Measurements from ENCODE around the gene DNASE1L1.

DNASE1L1 gene

DNA sequence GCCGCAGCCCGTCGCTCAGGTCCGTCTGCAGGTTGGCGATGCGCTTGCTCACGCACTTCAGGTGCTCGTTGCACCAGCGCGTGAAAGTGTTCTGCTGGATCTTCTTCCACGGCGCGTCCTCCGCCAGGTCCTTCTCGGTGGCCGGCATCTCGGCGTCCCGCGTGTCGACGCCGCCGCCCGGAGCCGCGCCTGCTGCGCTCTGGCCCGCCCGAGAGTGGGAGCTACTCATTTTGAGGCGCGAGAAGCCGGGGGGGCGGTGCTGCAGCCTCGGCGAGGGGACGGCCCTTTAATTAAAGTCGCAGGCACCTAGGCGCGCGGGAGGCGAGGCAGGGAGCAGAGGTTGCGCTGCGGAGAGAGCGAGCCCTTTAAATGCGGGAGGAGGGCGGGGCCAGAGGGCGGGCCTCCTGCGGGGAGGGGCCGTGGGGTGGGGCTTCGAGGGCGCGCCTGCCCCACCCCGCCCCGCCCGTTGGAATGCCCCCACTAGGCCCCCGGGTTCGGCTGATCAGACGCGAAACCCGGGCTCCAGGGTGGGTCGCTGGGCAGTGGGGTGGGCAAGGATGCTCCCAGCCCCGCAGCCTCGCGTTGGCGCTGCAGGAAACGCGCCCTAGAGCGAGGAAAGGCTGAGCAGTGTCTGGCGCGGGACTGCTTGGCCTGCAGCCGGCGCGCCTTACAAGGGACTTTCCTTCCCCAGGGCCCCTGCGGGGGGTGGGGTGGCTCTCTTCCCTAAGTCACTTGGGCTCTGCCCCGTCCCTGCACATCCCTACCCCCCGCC, 37.9 kb downstream of the DNASE1L1 start:
- peak overlapping the region; percentile 68 for H3K4me3 ChIP-seq (ENCODE audit: low read depth, low read length)
- H3K9me3 ChIP-seq (ENCODE audit: control insufficient read depth, insufficient read depth, low read depth, low read length) = no peaks in the 10 kb centered on the region
- ChIA-PET POLR2A (interaction anchor here (0.6 to 4.3 kb wide), 33 partner anchors 9 to 577 kb away, joined by 3 to 48 read pairs (median 5); partner anchors contain the start of genes ATP6AP1, DNASE1L1, EMD and FAM3A), CTCF (no interaction called here)
- H3K36me3 ChIP-seq (ENCODE audit: control insufficient read depth in 2 of 2, insufficient read depth in 1 of 2, low read length in 2 of 2) = peaks cover 0 to 36% of the 10 kb centered on the region in 2 experiments; a peak in 1 of 3 replicates
- H3K27ac ChIP-seq (ENCODE audit: extremely low read depth, low read depth, low read length) = peak overlapping the region; percentile 93
- peaks cover 16% of the 10 kb centered on the region for H3K4me1 ChIP-seq (ENCODE audit: control insufficient read depth, insufficient read depth, low read length)
- peak; percentile 49; the same call in 1 of the 2 replicates for TF ChIP-seq YY1 (tag by site-specific recombination; IDR thresholded peaks at IDR 0.05)
- TF ChIP-seq ZNF274 (IDR thresholded peaks at IDR 0.05; ENCODE audit: low read length) = no peak
- no peak for TF ChIP-seq ZNF274 (tag by site-specific recombination; IDR thresholded peaks at IDR 0.05; ENCODE audit: borderline replicate concordance)
- TF ChIP-seq ZNF658 (tag by site-specific recombination; IDR thresholded peaks at IDR 0.05) = 0 out of 2 replicates have a peak, but pooled peaks have one; percentile 31
- peak; percentile 81 for TF ChIP-seq KLF9 (tag by site-specific recombination; IDR thresholded peaks at IDR 0.05; ENCODE audit: low read depth)
- TF ChIP-seq TRIM28 (IDR thresholded peaks at IDR 0.05; ENCODE audit: borderline replicate concordance, low read length) = no peak
- TF ChIP-seq ZNF785 (tag by site-specific recombination; IDR thresholded peaks at IDR 0.05) = peak; percentile 52; the same call in 1 of the 2 replicates
- peak; percentile 97 for TF ChIP-seq SP3 (tag by site-specific recombination; IDR thresholded peaks at IDR 0.05)
- TF ChIP-seq ZNF202 (tag by site-specific recombination; IDR thresholded peaks at IDR 0.05; ENCODE audit: borderline replicate concordance) = no peak
- TF ChIP-seq, protein P1, sequence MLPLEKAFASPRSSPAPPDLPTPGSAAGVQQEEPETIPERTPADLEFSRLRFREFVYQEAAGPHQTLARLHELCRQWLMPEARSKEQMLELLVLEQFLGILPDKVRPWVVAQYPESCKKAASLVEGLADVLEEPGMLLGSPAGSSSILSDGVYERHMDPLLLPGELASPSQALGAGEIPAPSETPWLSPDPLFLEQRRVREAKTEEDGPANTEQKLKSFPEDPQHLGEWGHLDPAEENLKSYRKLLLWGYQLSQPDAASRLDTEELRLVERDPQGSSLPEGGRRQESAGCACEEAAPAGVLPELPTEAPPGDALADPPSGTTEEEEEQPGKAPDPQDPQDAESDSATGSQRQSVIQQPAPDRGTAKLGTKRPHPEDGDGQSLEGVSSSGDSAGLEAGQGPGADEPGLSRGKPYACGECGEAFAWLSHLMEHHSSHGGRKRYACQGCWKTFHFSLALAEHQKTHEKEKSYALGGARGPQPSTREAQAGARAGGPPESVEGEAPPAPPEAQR (tag by site-specific recombination; IDR thresholded peaks at IDR 0.05) = no peak
- TF ChIP-seq ZNF830 (tag by site-specific recombination; IDR thresholded peaks at IDR 0.05; ENCODE audit: low read depth) = no peak
- TF ChIP-seq ZNF549 (tag by site-specific recombination; IDR thresholded peaks at IDR 0.05) = no peak
- TF ChIP-seq, protein P2, sequence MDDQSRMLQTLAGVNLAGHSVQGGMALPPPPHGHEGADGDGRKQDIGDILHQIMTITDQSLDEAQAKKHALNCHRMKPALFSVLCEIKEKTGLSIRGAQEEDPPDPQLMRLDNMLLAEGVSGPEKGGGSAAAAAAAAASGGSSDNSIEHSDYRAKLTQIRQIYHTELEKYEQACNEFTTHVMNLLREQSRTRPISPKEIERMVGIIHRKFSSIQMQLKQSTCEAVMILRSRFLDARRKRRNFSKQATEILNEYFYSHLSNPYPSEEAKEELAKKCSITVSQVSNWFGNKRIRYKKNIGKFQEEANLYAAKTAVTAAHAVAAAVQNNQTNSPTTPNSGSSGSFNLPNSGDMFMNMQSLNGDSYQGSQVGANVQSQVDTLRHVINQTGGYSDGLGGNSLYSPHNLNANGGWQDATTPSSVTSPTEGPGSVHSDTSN (CRISPR knock-in tag; IDR thresholded peaks at IDR 0.05) = peak; percentile 93
- TF ChIP-seq, protein P3, sequence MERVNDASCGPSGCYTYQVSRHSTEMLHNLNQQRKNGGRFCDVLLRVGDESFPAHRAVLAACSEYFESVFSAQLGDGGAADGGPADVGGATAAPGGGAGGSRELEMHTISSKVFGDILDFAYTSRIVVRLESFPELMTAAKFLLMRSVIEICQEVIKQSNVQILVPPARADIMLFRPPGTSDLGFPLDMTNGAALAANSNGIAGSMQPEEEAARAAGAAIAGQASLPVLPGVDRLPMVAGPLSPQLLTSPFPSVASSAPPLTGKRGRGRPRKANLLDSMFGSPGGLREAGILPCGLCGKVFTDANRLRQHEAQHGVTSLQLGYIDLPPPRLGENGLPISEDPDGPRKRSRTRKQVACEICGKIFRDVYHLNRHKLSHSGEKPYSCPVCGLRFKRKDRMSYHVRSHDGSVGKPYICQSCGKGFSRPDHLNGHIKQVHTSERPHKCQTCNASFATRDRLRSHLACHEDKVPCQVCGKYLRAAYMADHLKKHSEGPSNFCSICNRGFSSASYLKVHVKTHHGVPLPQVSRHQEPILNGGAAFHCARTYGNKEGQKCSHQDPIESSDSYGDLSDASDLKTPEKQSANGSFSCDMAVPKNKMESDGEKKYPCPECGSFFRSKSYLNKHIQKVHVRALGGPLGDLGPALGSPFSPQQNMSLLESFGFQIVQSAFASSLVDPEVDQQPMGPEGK (tag by site-specific recombination; IDR thresholded peaks at IDR 0.05) = peak; percentile 92
- TF ChIP-seq ZNF558 (tag by site-specific recombination; IDR thresholded peaks at IDR 0.05) = no peak
- TF ChIP-seq, protein P4, sequence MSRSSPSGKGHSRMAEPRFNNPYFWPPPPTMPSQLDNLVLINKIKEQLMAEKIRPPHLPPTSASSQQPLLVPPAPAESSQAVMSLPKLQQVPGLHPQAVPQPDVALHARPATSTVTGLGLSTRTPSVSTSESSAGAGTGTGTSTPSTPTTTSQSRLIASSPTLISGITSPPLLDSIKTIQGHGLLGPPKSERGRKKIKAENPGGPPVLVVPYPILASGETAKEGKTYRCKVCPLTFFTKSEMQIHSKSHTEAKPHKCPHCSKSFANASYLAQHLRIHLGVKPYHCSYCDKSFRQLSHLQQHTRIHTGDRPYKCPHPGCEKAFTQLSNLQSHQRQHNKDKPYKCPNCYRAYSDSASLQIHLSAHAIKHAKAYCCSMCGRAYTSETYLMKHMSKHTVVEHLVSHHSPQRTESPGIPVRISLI (tag by site-specific recombination; IDR thresholded peaks at IDR 0.05) = no peak
- TF ChIP-seq ZNF664 (tag by site-specific recombination; IDR thresholded peaks at IDR 0.05) = no peak
- no peak for TF ChIP-seq ZBTB7A (tag by site-specific recombination; IDR thresholded peaks at IDR 0.05; ENCODE audit: low read depth)
- peak; percentile 89 for TF ChIP-seq ZNF501 (tag by site-specific recombination; IDR thresholded peaks at IDR 0.05)
- TF ChIP-seq, protein P5, sequence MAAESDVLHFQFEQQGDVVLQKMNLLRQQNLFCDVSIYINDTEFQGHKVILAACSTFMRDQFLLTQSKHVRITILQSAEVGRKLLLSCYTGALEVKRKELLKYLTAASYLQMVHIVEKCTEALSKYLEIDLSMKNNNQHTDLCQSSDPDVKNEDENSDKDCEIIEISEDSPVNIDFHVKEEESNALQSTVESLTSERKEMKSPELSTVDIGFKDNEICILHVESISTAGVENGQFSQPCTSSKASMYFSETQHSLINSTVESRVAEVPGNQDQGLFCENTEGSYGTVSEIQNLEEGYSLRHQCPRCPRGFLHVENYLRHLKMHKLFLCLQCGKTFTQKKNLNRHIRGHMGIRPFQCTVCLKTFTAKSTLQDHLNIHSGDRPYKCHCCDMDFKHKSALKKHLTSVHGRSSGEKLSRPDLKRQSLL (tag by site-specific recombination; IDR thresholded peaks at IDR 0.05) = 0 out of 2 replicates have a peak, but pooled peaks have one; percentile 6
- TF ChIP-seq ZNF350 (tag by site-specific recombination; IDR thresholded peaks at IDR 0.05) = no peak
- no peak for TF ChIP-seq MEIS1 (CRISPR knock-in tag; IDR thresholded peaks at IDR 0.05; ENCODE audit: borderline replicate concordance)
- 0 out of 2 replicates have a peak, but pooled peaks have one; percentile 13 for TF ChIP-seq ZNF561 (tag by site-specific recombination; IDR thresholded peaks at IDR 0.05; ENCODE audit: borderline replicate concordance)
- peak; percentile 87 for TF ChIP-seq ZBTB48 (tag by site-specific recombination; IDR thresholded peaks at IDR 0.05)
- TF ChIP-seq KLF8 (tag by site-specific recombination; IDR thresholded peaks at IDR 0.05) = peak; percentile 96
- 0 out of 2 replicates have a peak, but pooled peaks have one; percentile 55 for TF ChIP-seq ZNF624 (tag by site-specific recombination; IDR thresholded peaks at IDR 0.05)
- TF ChIP-seq HOXC10 (CRISPR knock-in tag; IDR thresholded peaks at IDR 0.05) = no peak
- TF ChIP-seq EGR2 (tag by site-specific recombination; IDR thresholded peaks at IDR 0.05; ENCODE audit: low read depth) = 0 out of 2 replicates have a peak, but pooled peaks have one; percentile 15
- peak; percentile 33; the same call in 1 of the 2 replicates for TF ChIP-seq ZNF146 (tag by site-specific recombination; IDR thresholded peaks at IDR 0.05)

Data from HEK293 (cell line).